Stimulated activated CD4-positive, alpha-beta T cell treated with anti-CD3 and anti-CD28 coated beads, TNF-alpha, amount 100 ng/mL, for 4 hours (primary cell): ENCODE results near the gene ITPRIPL1.

Experiments used
- DNase-seq, 3 experiments: peaks; one replicate each; pipeline ENCODE4 v3.0.0-alpha.2; 2020; ENCODE audit warnings: low read depth in 3 of 3

The ITPRIPL1 gene

GRCh38 chr2:96353606-96354101, 28.5 kb downstream of the ITPRIPL1 start:
- DNase-seq, result no peak

- DNase-seq, result no peak
These were observed 29.4 kb downstream of the ITPRIPL1 start for GRCh38 chr2:96354492-96354891.

- no peak for DNase-seq
These were observed 31.8 kb downstream of the ITPRIPL1 start for GRCh38 chr2:96356889-96357288.

DNA sequence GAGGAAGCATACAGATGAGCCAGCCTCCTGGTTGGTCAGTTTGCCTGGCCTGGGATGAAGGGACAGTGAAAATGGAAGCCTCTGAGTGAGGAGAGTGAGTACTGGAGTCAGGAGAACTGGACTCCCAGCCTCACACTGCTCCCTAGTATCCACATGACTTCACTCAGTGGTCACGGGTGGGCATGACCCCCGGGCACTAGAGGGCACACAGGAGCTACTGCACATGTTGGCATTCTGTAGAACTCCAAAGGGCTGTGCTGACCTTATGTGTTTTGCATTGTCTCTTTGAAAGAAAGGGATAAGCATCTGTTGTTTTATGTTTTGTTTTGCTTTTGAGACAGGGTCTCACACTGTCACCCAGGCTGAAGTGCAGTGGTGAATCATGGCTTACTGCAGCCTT, 34.2 kb downstream of the ITPRIPL1 start:
- no peak for DNase-seq

GRCh38 chr2:96359866-96360265, 34.7 kb downstream of the ITPRIPL1 start:
- DNase-seq, result no peak

GRCh38 chr2:96361751-96362150, 36.6 kb downstream of the ITPRIPL1 start:
- no peak for DNase-seq

- no peak for DNase-seq
These were observed 44.1 kb downstream of the ITPRIPL1 start for GRCh38 chr2:96369186-96369585.

GRCh38 chr2:96374211-96374951, 49.3 kb downstream of the ITPRIPL1 start:
- DNase-seq, result no peak
